GM12892 (cell line): ENCODE data around the gene SCOC.

Experiments
- DNase-seq: peaks from one replicate; pipeline ENCODE4 v3.0.0; 2011; ENCODE audit not compliant: insufficient read length
- FAIRE-seq: peaks from 2 replicates; lab custom pipeline; 2011; peaks lifted over from hg19 to GRCh38; lab: Jason Lieb, UNC
- POLR2A ChIP-seq: IDR thresholded peaks from 2 replicates; pipeline ENCODE4 v1.6.1; 2011; ENCODE audit warnings: low read depth, low read length, control low read depth
- POLR2AphosphoS5 ChIP-seq: IDR thresholded peaks from 2 replicates; pipeline ENCODE4 v1.6.1; 2011; ENCODE audit warnings: low read depth, low read length, control low read depth
- TAF1 ChIP-seq: IDR thresholded peaks from 2 replicates; pipeline ENCODE4 v1.6.1; 2011; ENCODE audit warnings: low read depth, mild to moderate bottlenecking, control low read depth, low read length, borderline replicate concordance

The SCOC gene

GRCh38 chr4:140426610-140427105, 53.2 kb downstream of the SCOC start:
- FAIRE-seq (no peak), DNase-seq (no peak)
- TF ChIP-seq POLR2A (no peak), POLR2AphosphoS5 (no peak), TAF1 (no peak)

DNA sequence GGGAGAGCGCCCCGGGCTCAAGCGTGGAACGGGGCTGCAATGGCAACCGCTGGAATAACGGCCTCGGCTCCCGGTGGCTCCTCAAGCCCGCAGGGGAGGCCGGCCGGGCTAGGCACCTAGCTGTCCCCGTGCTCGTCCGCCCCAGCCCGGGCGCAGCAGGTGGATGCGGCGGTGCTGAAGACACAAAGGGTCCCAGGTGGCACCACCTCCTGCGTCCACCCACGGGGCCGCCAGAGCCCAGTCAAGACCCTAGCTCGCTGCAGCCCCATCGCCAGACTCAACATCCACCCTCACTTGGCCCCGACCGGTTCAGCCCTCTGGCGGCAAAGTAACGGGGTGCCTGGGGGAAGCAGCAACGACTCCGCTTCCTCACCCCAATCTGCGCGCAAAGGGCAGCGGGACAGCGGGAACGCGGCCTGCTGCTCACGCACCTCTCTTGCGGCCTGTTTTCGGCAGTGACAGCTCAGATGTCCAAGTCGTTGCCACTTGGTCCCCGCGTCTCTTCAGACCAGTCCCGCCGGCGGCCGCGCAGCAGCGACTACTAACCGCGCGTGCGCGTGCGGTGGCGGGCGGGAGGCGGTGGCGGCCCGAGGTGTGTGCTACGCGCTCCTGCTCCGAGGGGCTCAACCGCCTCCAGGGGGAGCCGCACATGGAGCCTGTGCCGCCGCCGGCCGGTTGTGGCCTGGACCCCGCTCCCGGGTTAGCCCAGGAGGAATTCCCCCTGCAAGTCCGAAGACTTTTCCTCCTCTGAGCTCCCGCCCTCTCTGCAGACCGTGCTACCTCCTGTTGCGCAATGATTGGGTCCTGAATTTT, 53.9 kb downstream of the SCOC start, which contains the start of gene CLGN:
Gene CLGN, minus strand, starts transcription at position 543 of the 813 bp plus-strand sequence. CDS start 14,570 bp downstream, outside the sequence.
- no peak for FAIRE-seq
- peak; percentile 39 for DNase-seq
- TF ChIP-seq POLR2AphosphoS5 (no peak), TAF1 (no peak), POLR2A (no peak)

DNA sequence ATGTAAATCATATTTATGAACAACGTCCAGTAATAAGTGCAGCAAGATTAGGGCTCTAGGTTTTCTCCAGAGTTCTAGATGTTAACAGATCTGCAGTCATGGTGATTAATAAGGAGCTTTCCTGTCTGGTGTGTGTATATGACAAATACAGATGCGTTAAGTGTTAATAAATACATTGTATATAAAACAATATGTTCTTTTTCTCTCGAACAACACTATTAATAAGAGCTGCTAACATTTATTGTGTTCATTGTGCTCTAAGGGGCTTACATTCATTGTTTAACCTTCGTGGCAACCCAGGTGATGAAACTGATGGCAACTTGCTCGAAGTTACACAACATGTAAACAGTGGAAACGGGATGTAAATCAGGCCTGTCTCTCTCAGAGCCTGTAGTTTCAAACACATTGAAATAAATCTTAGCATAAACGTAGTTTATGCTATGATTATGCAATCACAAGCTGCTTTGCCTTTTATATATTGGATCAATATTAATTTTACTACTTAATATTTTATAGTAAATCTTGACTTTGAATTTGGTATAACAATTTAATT, 54.5 kb downstream of the SCOC start:
- DNase-seq (no peak), FAIRE-seq (no peak)

More for the DNA sequence above, 54.5 kb downstream of the SCOC start:
- TF ChIP-seq POLR2AphosphoS5 (no peak), TAF1 (no peak), POLR2A (no peak)
